KMS-11 (cell line): ENCODE data around the gene IGF1.

ENCODE experiments used
- H2AFZ ChIP-seq: fragments of 200-600 bp; sonication (generic); 2 replicates; pipeline ENCODE4 v1.6.1; 2016; ENCODE audit warnings: antibody characterized with exemption, mixed run types, low read depth
- H3K27ac ChIP-seq: fragments of 200-600 bp; sonication (generic); 2 replicates; pipeline ENCODE4 v1.6.1; 2016; ENCODE audit warnings: mild to moderate bottlenecking, mixed run types
- H3K27me3 ChIP-seq: fragments of 200-600 bp; sonication (generic); 2 replicates; pipeline ENCODE4 v1.6.1; 2017; ENCODE audit warnings: mild to moderate bottlenecking, low read depth, mixed run types, moderate library complexity; ENCODE audit not compliant: insufficient read depth
- H3K36me3 ChIP-seq: fragments of 200-600 bp; sonication (generic); 2 replicates; pipeline ENCODE4 v1.6.1; 2017; ENCODE audit warnings: mild to moderate bottlenecking, mixed run types; ENCODE audit not compliant: insufficient read depth
- H3K4me1 ChIP-seq: fragments of 200-600 bp; sonication (generic); 2 replicates; pipeline ENCODE4 v1.6.1; 2016; ENCODE audit warnings: mild to moderate bottlenecking, low read depth, mixed run types; ENCODE audit not compliant: poor library complexity, severe bottlenecking
- H3K4me2 ChIP-seq: fragments of 200-600 bp; sonication (generic); 2 replicates; pipeline ENCODE4 v1.7.0; 2016; ENCODE audit warnings: mild to moderate bottlenecking, mixed run types
- H3K4me3 ChIP-seq: fragments of 200-600 bp; sonication (generic); IDR thresholded peaks from 2 replicates; pipeline ENCODE4 v1.6.1; 2017; ENCODE audit warnings: low read depth, low read length, mixed read lengths; ENCODE audit not compliant: insufficient read depth
- H3K79me2 ChIP-seq: fragments of 200-600 bp; sonication (generic); 2 replicates; pipeline ENCODE4 v1.6.1; 2016; ENCODE audit warnings: low read depth, mixed run types; ENCODE audit not compliant: insufficient read depth
- H3K9ac ChIP-seq: fragments of 200-600 bp; sonication (generic); 2 replicates; pipeline ENCODE4 v1.6.1; 2016; ENCODE audit warnings: mild to moderate bottlenecking, mixed run types
- H4K20me1 ChIP-seq: fragments of 200-600 bp; sonication (generic); 2 replicates; pipeline ENCODE4 v1.6.1; 2016; ENCODE audit warnings: mild to moderate bottlenecking, mixed run types; ENCODE audit not compliant: insufficient read depth
- CTCF ChIP-seq: fragments of 200-600 bp; sonication (generic); conservative IDR thresholded peaks from 2 replicates; pipeline ENCODE4 v1.6.1; 2017; ENCODE audit warnings: low read depth, mild to moderate bottlenecking, antibody characterized with exemption, low read length, moderate library complexity, mixed read lengths

The IGF1 gene

GRCh38 chr12:102425109-102426039 is 55.0 kb downstream of the IGF1 start:
- no peak overlapping the region for H3K4me3 ChIP-seq
- no peaks in the 10 kb centered on the region for H4K20me1 ChIP-seq
- H3K4me1 ChIP-seq = peaks cover 13% of the 10 kb centered on the region
- H3K9ac ChIP-seq = no peak overlapping the region
- no peak overlapping the region for H3K27ac ChIP-seq
- no peaks in the 10 kb centered on the region for H3K36me3 ChIP-seq
- H2AFZ ChIP-seq = no peak overlapping the region
- H3K79me2 ChIP-seq = no peaks in the 10 kb centered on the region
- H3K27me3 ChIP-seq = no peaks in the 10 kb centered on the region
- H3K4me2 ChIP-seq = no peak overlapping the region
- TF ChIP-seq CTCF = no peak

- no peak overlapping the region for H3K9ac ChIP-seq
- no peaks in the 10 kb centered on the region for H3K27me3 ChIP-seq
- no peak overlapping the region for H3K4me2 ChIP-seq
- peaks cover 13% of the 10 kb centered on the region for H3K4me1 ChIP-seq
- H3K4me3 ChIP-seq = no peak overlapping the region
- H3K79me2 ChIP-seq = no peaks in the 10 kb centered on the region
- no peak for TF ChIP-seq CTCF
- no peak overlapping the region for H3K27ac ChIP-seq
- H3K36me3 ChIP-seq = no peaks in the 10 kb centered on the region
- H4K20me1 ChIP-seq = no peaks in the 10 kb centered on the region
- no peak overlapping the region for H2AFZ ChIP-seq
Measured at GRCh38 chr12:102423462-102423861, 56.9 kb downstream of the IGF1 start.

- no peaks in the 10 kb centered on the region for H3K36me3 ChIP-seq
- no peaks in the 10 kb centered on the region for H3K27me3 ChIP-seq
- H2AFZ ChIP-seq = no peak overlapping the region
- no peak overlapping the region for H3K4me3 ChIP-seq
- H3K27ac ChIP-seq = no peak overlapping the region
- no peaks in the 10 kb centered on the region for H3K79me2 ChIP-seq
- H4K20me1 ChIP-seq = no peaks in the 10 kb centered on the region
- TF ChIP-seq CTCF = no peak
- H3K4me2 ChIP-seq = no peak overlapping the region
- peaks cover 13% of the 10 kb centered on the region for H3K4me1 ChIP-seq
- no peak overlapping the region for H3K9ac ChIP-seq
Measured at GRCh38 chr12:102421802-102422583, 58.4 kb downstream of the IGF1 start.

- TF ChIP-seq CTCF = no peak
- no peak overlapping the region for H2AFZ ChIP-seq
- no peaks in the 10 kb centered on the region for H3K27me3 ChIP-seq
- no peak overlapping the region for H3K4me2 ChIP-seq
- no peaks in the 10 kb centered on the region for H3K36me3 ChIP-seq
- peaks cover 13% of the 10 kb centered on the region for H3K4me1 ChIP-seq
- H3K27ac ChIP-seq = no peak overlapping the region
- no peak overlapping the region for H3K4me3 ChIP-seq
- H4K20me1 ChIP-seq = no peaks in the 10 kb centered on the region
- H3K9ac ChIP-seq = no peak overlapping the region
- no peaks in the 10 kb centered on the region for H3K79me2 ChIP-seq
Measured at GRCh38 chr12:102419094-102419764, 61.1 kb downstream of the IGF1 start.
